MCF 10A (cell line): Measurements from ENCODE around the gene TRIM59. TPM values are rescaled to one million over a fixed set of nuclear protein-coding genes. Genes with fewer than 3 reads are reported as not detected.
A peak's percentile ranks its signal among the peaks of the same experiment; 100 is the strongest.

Experiments used
- BruUV-seq: library from RNA; stranded (reverse); fragments of 400-500 nt; replicated peaks from 2 replicates; lab custom pipeline; 2021; lab: Mats Ljungman, UMichigan
- CTCF ChIA-PET: fragments of 300-600 bp; sonication (Branson Sonifier 250); formaldehyde crosslinking; extraction: SDS; loops from one replicate; lab custom pipeline; 2021; ENCODE audit warnings: antibody characterized with exemption, inconsistent platforms; lab: Yijun Ruan, JAX
- POLR2A ChIA-PET: fragments of 300-600, 350-650 bp; sonication (Branson Sonifier 250); formaldehyde crosslinking; extraction: SDS; loops from one replicate; lab custom pipeline; 2020; ENCODE audit warnings: antibody characterized with exemption, inconsistent platforms; lab: Yijun Ruan, JAX
- DNase-seq: peaks from one replicate; pipeline ENCODE4 v3.0.0-alpha.2; 2018; ENCODE audit not compliant: unreplicated experiment
- H3K27ac Mint-ChIP-seq: one replicate; pipeline ENCODE4 v1.8.0; 2022; ENCODE audit warnings: mild to moderate bottlenecking, low read depth, mixed read lengths; ENCODE audit not compliant: unreplicated experiment
- H3K27me3 Mint-ChIP-seq: one replicate; pipeline ENCODE4 v1.8.0; 2022; ENCODE audit warnings: mixed read lengths; ENCODE audit not compliant: insufficient read depth, unreplicated experiment
- H3K36me3 Mint-ChIP-seq: one replicate; pipeline ENCODE4 v1.8.0; 2022; ENCODE audit warnings: mild to moderate bottlenecking, moderate library complexity, mixed read lengths; ENCODE audit not compliant: insufficient read depth, unreplicated experiment
- H3K4me1 Mint-ChIP-seq: one replicate; pipeline ENCODE4 v1.8.0; 2022; ENCODE audit warnings: mixed read lengths; ENCODE audit not compliant: insufficient read depth, unreplicated experiment
- H3K4me3 Mint-ChIP-seq: one replicate; pipeline ENCODE4 v1.8.0; 2022; ENCODE audit warnings: mild to moderate bottlenecking, moderate library complexity, mixed read lengths; ENCODE audit not compliant: unreplicated experiment
- H3K9me3 Mint-ChIP-seq: one replicate; pipeline ENCODE4 v1.8.0; 2022; ENCODE audit warnings: mixed read lengths; ENCODE audit not compliant: unreplicated experiment
- CTCF ChIP-seq: fragments of 200-600 bp; IDR thresholded peaks from one replicate; pipeline ENCODE4 v1.8.0; 2022; ENCODE audit warnings: antibody characterized with exemption, mild to moderate bottlenecking; ENCODE audit not compliant: unreplicated experiment
- intact Hi-C: fragments of 100-400 bp; cut with micrococcal nuclease; formaldehyde crosslinking; loops from 2 replicates; pipeline ENCODE4 v1.14.1; 2022
- total RNA-seq: library from RNA; stranded (reverse); gene quantifications from 2 replicates; pipeline ENCODE4 v1.2.3, GENCODE V29; 2022

TRIM59 gene
- total RNA-seq, 1 experiment from 2014 or later, result 15.1 TPM

GRCh38 chr3:160480931-160481330 is 31.3 kb upstream of the TRIM59 start:
- TF ChIP-seq CTCF, result no peak
- Mint-ChIP-seq H3K9me3 (no peaks in the 10 kb centered on the region), H3K4me3 (no peak overlapping the region), H3K27ac (no peak overlapping the region), H3K27me3 (no peaks in the 10 kb centered on the region), H3K36me3 (no peaks in the 10 kb centered on the region), H3K4me1 (no peaks in the 10 kb centered on the region)
- POLR2A ChIA-PET, result no interaction called here
- CTCF ChIA-PET, result interaction anchor here (0.6 to 1.1 kb wide), 5 partner anchors 16 to 360 kb away, joined by 3 to 6 read pairs (median 3); no protein-coding TSS in a partner anchor
- intact Hi-C loops, result loop anchor here (10.0 kb wide), 1 partner anchor 1216 kb away; no protein-coding TSS in a partner anchor
- no TSS peak for BruUV-seq
- peak; percentile 13 for DNase-seq

GRCh38 chr3:160479376-160479775 is 29.8 kb upstream of the TRIM59 start:
- DNase-seq, result no peak
- ChIA-PET POLR2A (interaction anchor here (1.3 kb wide), 1 partner anchor 30 kb away, joined by 3 read pairs; the partner anchor contains the start of gene TRIM59), CTCF (no interaction called here)
- H3K4me1 Mint-ChIP-seq, result no peaks in the 10 kb centered on the region
- H3K27me3 Mint-ChIP-seq, result no peaks in the 10 kb centered on the region
- H3K4me3 Mint-ChIP-seq, result no peak overlapping the region
- TF ChIP-seq CTCF, result no peak
- intact Hi-C loops, result no loop called here
- no peaks in the 10 kb centered on the region for H3K9me3 Mint-ChIP-seq
- BruUV-seq, result no TSS peak
- H3K27ac Mint-ChIP-seq, result no peak overlapping the region
- H3K36me3 Mint-ChIP-seq, result no peaks in the 10 kb centered on the region

GRCh38 chr3:160478338-160478737 is 28.8 kb upstream of the TRIM59 start:
- CTCF ChIA-PET, result no interaction called here
- H3K27ac Mint-ChIP-seq, result no peak overlapping the region

GRCh38 chr3:160477750-160478149 is 28.2 kb upstream of the TRIM59 start:
- Mint-ChIP-seq H3K4me3 (no peak overlapping the region), H3K27me3 (no peaks in the 10 kb centered on the region), H3K36me3 (no peaks in the 10 kb centered on the region), H3K9me3 (no peaks in the 10 kb centered on the region), H3K27ac (no peak overlapping the region), H3K4me1 (no peaks in the 10 kb centered on the region)
- DNase-seq, result no peak
- ChIA-PET POLR2A (no interaction called here), CTCF (interaction anchor here (1.7 kb wide), 1 partner anchor 8 kb away, joined by 7 read pairs; no protein-coding TSS in a partner anchor)
- no TSS peak for BruUV-seq
- TF ChIP-seq CTCF, result no peak
- intact Hi-C loops, result no loop called here

More at GRCh38 chr3:160478338-160478737, 28.8 kb upstream of the TRIM59 start:
- POLR2A ChIA-PET, result interaction anchor here (0.6 kb wide), 1 partner anchor 72 kb away, joined by 3 read pairs; no protein-coding TSS in a partner anchor
- no TSS peak for BruUV-seq
- H3K9me3 Mint-ChIP-seq, result no peaks in the 10 kb centered on the region
- no peak overlapping the region for H3K4me3 Mint-ChIP-seq
- no peaks in the 10 kb centered on the region for H3K4me1 Mint-ChIP-seq
- no peaks in the 10 kb centered on the region for H3K36me3 Mint-ChIP-seq
- H3K27me3 Mint-ChIP-seq, result no peaks in the 10 kb centered on the region
- no peak for TF ChIP-seq CTCF
- no peak for DNase-seq
- intact Hi-C loops, result no loop called here
